CD14-positive monocyte (primary cell): ENCODE data around the gene ATP5IF1. TPM values are rescaled to one million over a fixed set of nuclear protein-coding genes. Genes with fewer than 3 reads are reported as not detected.
A peak's percentile ranks its signal among the peaks of the same experiment; 100 is the strongest.

Experiments
- DNase-seq, 3 donors: peaks; one replicate each; pipeline ENCODE4 v3.0.0-alpha.2; 2011 to 2022
- H2AFZ ChIP-seq: 2 replicates; pipeline ENCODE4 v1.6.0; 2012; ENCODE audit warnings: mild to moderate bottlenecking, low read depth, low read length, inconsistent platforms; ENCODE audit not compliant: insufficient read depth, poor library complexity, severe bottlenecking
- H3K27ac ChIP-seq, 2 donors: 1 replicate in 1 of 2; 2 replicates in 1 of 2; pipeline ENCODE4 v1.5.1; 2012 to 2013; ENCODE audit warnings: low read length in 2 of 2, control low read depth in 1 of 2, inconsistent platforms in 1 of 2, low read depth in 1 of 2, mild to moderate bottlenecking in 1 of 2
- H3K27me3 ChIP-seq, 2 donors: one replicate each; pipeline versions ENCODE4 v1.6.0 to v1.6.1; 2011 to 2013; ENCODE audit warnings: low read length in 2 of 2; ENCODE audit not compliant: control insufficient read depth in 2 of 2, insufficient read depth in 2 of 2
- H3K36me3 ChIP-seq, 2 donors: replicated peaks in 1 of 2; 1 replicate in 1 of 2; 2 replicates in 1 of 2; pipeline versions ENCODE4 v1.5.1 to v1.6.1; 2012 to 2013; ENCODE audit warnings: low read length in 2 of 2, control low read depth in 1 of 2, inconsistent platforms in 1 of 2, mild to moderate bottlenecking in 1 of 2; ENCODE audit not compliant: insufficient read depth in 2 of 2, control insufficient read depth in 1 of 2
- H3K4me1 ChIP-seq, 2 donors: 1 replicate in 1 of 2; 2 replicates in 1 of 2; pipeline versions ENCODE4 v1.5.1 to v1.6.1; 2012 to 2013; ENCODE audit warnings: low read length in 2 of 2, control low read depth in 1 of 2, inconsistent platforms in 1 of 2, mild to moderate bottlenecking in 1 of 2, moderate library complexity in 1 of 2; ENCODE audit not compliant: insufficient read depth in 2 of 2, control insufficient read depth in 1 of 2
- H3K4me2 ChIP-seq: replicated peaks from 2 replicates; pipeline ENCODE3; 2012; ENCODE audit warnings: low read length, moderate library complexity, mild to moderate bottlenecking; ENCODE audit not compliant: poor library complexity, severe bottlenecking; ENCODE audit errors: extremely low read depth
- H3K4me3 ChIP-seq, 3 experiments: fragments of 200-600 bp in 1 of 3; sonication (generic) in 1 of 3; replicated peaks in 1 of 3; 1 replicate in 2 of 3; 2 replicates in 1 of 3; pipeline ENCODE4 v1.5.1; 2011 to 2013; ENCODE audit warnings: low read length in 3 of 3, mild to moderate bottlenecking in 3 of 3, control low read depth in 2 of 3, low read depth in 2 of 3, inconsistent platforms in 1 of 3, moderate library complexity in 1 of 3
- H3K79me2 ChIP-seq: 2 replicates; pipeline ENCODE4 v1.6.0; 2012; ENCODE audit warnings: mild to moderate bottlenecking, control low read depth, inconsistent platforms, low read length, moderate library complexity; ENCODE audit not compliant: insufficient read depth
- H3K9ac ChIP-seq: 2 replicates; pipeline ENCODE4 v1.6.0; 2017; ENCODE audit warnings: low read length, mild to moderate bottlenecking; ENCODE audit not compliant: insufficient read depth, poor library complexity, severe bottlenecking
- H3K9me3 ChIP-seq, 2 donors: replicated peaks in 1 of 2; 1 replicate in 1 of 2; 2 replicates in 1 of 2; pipeline versions ENCODE4 v1.5.1 to v1.6.1; 2012 to 2013; ENCODE audit warnings: low read length in 2 of 2, control low read depth in 1 of 2; ENCODE audit not compliant: control insufficient read depth in 1 of 2, insufficient read depth in 1 of 2
- H4K20me1 ChIP-seq: 2 replicates; pipeline ENCODE4 v1.6.0; 2012; ENCODE audit warnings: mild to moderate bottlenecking, low read length, control low read depth, moderate library complexity; ENCODE audit not compliant: insufficient read depth
- H3K27ac Mint-ChIP-seq, 7 donors: one replicate each; pipeline ENCODE4 v1.8.0; 2020; ENCODE audit warnings: mild to moderate bottlenecking in 7 of 7, mixed read lengths in 7 of 7, moderate library complexity in 6 of 7, inconsistent platforms in 2 of 7
- H3K27me3 Mint-ChIP-seq, 3 donors: one replicate each; pipeline ENCODE4 v1.8.0; 2021 to 2022; ENCODE audit warnings: low read depth in 3 of 3, mild to moderate bottlenecking in 3 of 3, mixed read lengths in 3 of 3, moderate library complexity in 3 of 3, inconsistent platforms in 1 of 3
- H3K36me3 Mint-ChIP-seq, 2 donors: one replicate each; pipeline ENCODE4 v1.8.0; 2020; ENCODE audit warnings: mixed read lengths in 2 of 2, inconsistent platforms in 1 of 2, mild to moderate bottlenecking in 1 of 2
- H3K4me1 Mint-ChIP-seq: one replicate; pipeline ENCODE4 v1.8.0; 2020; ENCODE audit warnings: mild to moderate bottlenecking, mixed read lengths
- H3K4me3 Mint-ChIP-seq, 2 donors: one replicate each; pipeline ENCODE4 v1.8.0; 2020; ENCODE audit warnings: mild to moderate bottlenecking in 2 of 2, mixed read lengths in 2 of 2, moderate library complexity in 1 of 2
- H3K9me3 Mint-ChIP-seq, 7 donors: one replicate each; pipeline ENCODE4 v1.8.0; 2020 to 2022; ENCODE audit warnings: mixed read lengths in 7 of 7, mild to moderate bottlenecking in 6 of 7, moderate library complexity in 6 of 7, inconsistent platforms in 2 of 7
- CTCF ChIP-seq: fragments of 200-600 bp; IDR thresholded peaks from one replicate; pipeline ENCODE4 v1.8.0; 2022; ENCODE audit warnings: antibody characterized with exemption, mild to moderate bottlenecking
- WGBS: methylation state at CpG from one replicate; pipeline ENCODE4 v1.1.5; 2013; ENCODE audit warnings: missing lambda C conversion rate; ENCODE audit not compliant: insufficient coverage; 5-methylcytosine and 5-hydroxymethylcytosine counted together
- intact Hi-C, 2 donors: fragments of 100-400 bp; cut with micrococcal nuclease; formaldehyde crosslinking; loops; one replicate each; pipeline versions ENCODE4 v1.15.0 to v1.15.1; 2023
- polyA plus RNA-seq, 3 donors: library from polyadenylated mRNA; depleted of rRNA in 1 of 3; unstranded in 2 of 3; stranded (reverse) in 1 of 3; fragments of 300-500 nt in 2 of 3; fragments of >200 nt in 1 of 3; fragmentation: Illumina TruSeq in 2 of 3; gene quantifications; 1 replicate in 2 of 3; 2 replicates in 1 of 3; pipeline ENCODE4 v1.2.3, GENCODE V29; 2012 to 2021

Gene ATP5IF1
- polyA plus RNA-seq, 3 donors = 118 to 339 (median 296) TPM

- peaks cover 1 to 5% (median 2%) of the 10 kb centered on the region in 3 donors for H3K27me3 Mint-ChIP-seq
- no peak overlapping the region for H3K4me2 ChIP-seq
- no peaks in the 10 kb centered on the region for H3K9me3 ChIP-seq
- no peaks in the 10 kb centered on the region for H3K9me3 Mint-ChIP-seq
- H3K27ac Mint-ChIP-seq = peak overlapping the region in 1 of 7 donors; percentile 14
- no peak overlapping the region for H3K4me3 ChIP-seq
- no peaks in the 10 kb centered on the region for H4K20me1 ChIP-seq
- intact Hi-C loops = no loop called here
- H3K4me1 ChIP-seq = peaks cover 19 to 25% of the 10 kb centered on the region in 2 donors
- peaks cover 28% of the 10 kb centered on the region for H3K4me1 Mint-ChIP-seq
- no peak overlapping the region for H3K4me3 Mint-ChIP-seq
- no peak overlapping the region for H3K9ac ChIP-seq
- H3K36me3 ChIP-seq = peaks cover 10 to 30% of the 10 kb centered on the region in 2 donors
- H3K79me2 ChIP-seq = no peaks in the 10 kb centered on the region
- no peak for DNase-seq
- H3K27me3 ChIP-seq = no peaks in the 10 kb centered on the region
- WGBS = 96% methylated on average over 6 of the region's 8 CpGs
- TF ChIP-seq CTCF = no peak
- no peak overlapping the region for H3K27ac ChIP-seq
- peaks cover 32 to 49% of the 10 kb centered on the region in 2 donors for H3K36me3 Mint-ChIP-seq
- H2AFZ ChIP-seq = no peak overlapping the region
These were observed 41.4 kb upstream of the ATP5IF1 start for GRCh38 chr1:28194326-28195035.

GRCh38 chr1:28195780-28196179, 40.1 kb upstream of the ATP5IF1 start:
- no peaks in the 10 kb centered on the region for H3K79me2 ChIP-seq
- no peak for TF ChIP-seq CTCF
- peaks cover 21 to 42% of the 10 kb centered on the region in 2 donors for H3K36me3 ChIP-seq
- intact Hi-C loops = no loop called here
- no peak overlapping the region for H2AFZ ChIP-seq
- Mint-ChIP-seq H3K36me3 (peaks cover 44 to 61% of the 10 kb centered on the region in 2 donors), H3K27ac (no peak overlapping the region), H3K27me3 (peaks cover 1 to 5% (median 2%) of the 10 kb centered on the region in 3 donors), H3K4me3 (no peak overlapping the region), H3K4me1 (peaks cover 20% of the 10 kb centered on the region), H3K9me3 (no peaks in the 10 kb centered on the region)
- no peaks in the 10 kb centered on the region for H3K9me3 ChIP-seq
- no peak overlapping the region for H3K27ac ChIP-seq
- no peak overlapping the region for H3K4me3 ChIP-seq
- H3K9ac ChIP-seq = no peak overlapping the region
- no peak overlapping the region for H3K4me2 ChIP-seq
- no peaks in the 10 kb centered on the region for H4K20me1 ChIP-seq
- DNase-seq = no peak
- WGBS = no CpG with 5 or more reads among the region's 1 CpG
- H3K4me1 ChIP-seq = peaks cover 7 to 15% of the 10 kb centered on the region in 2 donors
- H3K27me3 ChIP-seq = no peaks in the 10 kb centered on the region
